ENCODE measurements around the gene PARN.

The PARN gene, protein sequence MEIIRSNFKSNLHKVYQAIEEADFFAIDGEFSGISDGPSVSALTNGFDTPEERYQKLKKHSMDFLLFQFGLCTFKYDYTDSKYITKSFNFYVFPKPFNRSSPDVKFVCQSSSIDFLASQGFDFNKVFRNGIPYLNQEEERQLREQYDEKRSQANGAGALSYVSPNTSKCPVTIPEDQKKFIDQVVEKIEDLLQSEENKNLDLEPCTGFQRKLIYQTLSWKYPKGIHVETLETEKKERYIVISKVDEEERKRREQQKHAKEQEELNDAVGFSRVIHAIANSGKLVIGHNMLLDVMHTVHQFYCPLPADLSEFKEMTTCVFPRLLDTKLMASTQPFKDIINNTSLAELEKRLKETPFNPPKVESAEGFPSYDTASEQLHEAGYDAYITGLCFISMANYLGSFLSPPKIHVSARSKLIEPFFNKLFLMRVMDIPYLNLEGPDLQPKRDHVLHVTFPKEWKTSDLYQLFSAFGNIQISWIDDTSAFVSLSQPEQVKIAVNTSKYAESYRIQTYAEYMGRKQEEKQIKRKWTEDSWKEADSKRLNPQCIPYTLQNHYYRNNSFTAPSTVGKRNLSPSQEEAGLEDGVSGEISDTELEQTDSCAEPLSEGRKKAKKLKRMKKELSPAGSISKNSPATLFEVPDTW

GRCh38 chr16:14629919-14630619 is at the start of gene PARN:
TSS of gene PARN (minus strand) at chr16:14630260. CDS start at chr16:14630125, 135 bp downstream.
- Histone ChIP-seq H3K4me3 (ENCODE audit: low read depth in 1 of 2, low read length in 2 of 2) (peak within 1 kb of the TSS; percentile 66 to 90), H3K27me3 (ENCODE audit: control insufficient read depth in 1 of 2, insufficient read depth in 2 of 2, low read length in 2 of 2) (no peaks in the 10 kb centered on the region), H3K27ac (ENCODE audit: low read depth, low read length) (peak within 1 kb of the TSS; percentile 94), H3K4me1 (ENCODE audit: insufficient read depth, low read length) (peaks cover 26% of the 10 kb centered on the region), H3K9ac (ENCODE audit: low read length) (peak within 1 kb of the TSS; percentile 90), H3K36me3 (ENCODE audit: insufficient read depth, low read length) (peaks cover 10% of the 10 kb centered on the region), H3K9me3 (ENCODE audit: low read length) (no peaks in the 10 kb centered on the region)

DNA sequence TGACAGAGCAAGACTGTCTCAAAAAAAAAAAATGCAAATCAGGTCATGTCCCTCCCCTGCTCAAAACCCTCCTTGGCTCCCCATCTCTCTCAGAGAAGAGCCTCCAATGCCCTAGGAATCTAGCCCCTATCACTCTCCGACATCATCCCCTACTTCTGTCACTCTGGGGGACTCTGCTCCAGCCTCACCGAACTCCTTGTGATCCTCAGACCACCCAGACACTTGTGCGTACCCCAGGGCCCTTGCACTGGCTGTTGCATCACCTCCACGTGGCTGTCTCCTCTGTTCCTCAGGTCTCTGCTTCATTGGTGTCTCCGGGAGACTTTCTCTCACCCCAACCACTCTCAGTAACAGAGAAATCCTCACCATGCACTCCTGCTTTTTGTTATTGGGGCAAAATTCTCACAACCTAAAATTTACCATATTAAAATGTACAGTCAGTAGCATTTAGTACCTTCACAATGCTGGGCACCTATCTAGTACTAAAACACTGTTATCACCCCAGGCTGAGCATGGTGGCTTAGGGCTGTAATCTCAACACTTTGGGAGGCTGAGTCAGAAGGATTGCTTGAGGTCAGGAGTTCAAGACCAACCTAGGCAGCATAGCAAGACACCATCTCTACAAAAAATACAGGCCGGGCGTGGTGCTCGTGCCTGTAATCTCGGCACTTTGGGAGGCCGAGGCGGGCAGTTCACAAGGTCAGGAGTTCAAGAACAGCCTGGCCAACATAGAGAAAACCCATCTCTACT is 48.9 kb upstream of the PARN start:
- H3K36me3 ChIP-seq (ENCODE audit: insufficient read depth, low read length) = no peaks in the 10 kb centered on the region
- H3K9ac ChIP-seq (ENCODE audit: low read length) = no peak overlapping the region
- H3K4me1 ChIP-seq (ENCODE audit: insufficient read depth, low read length) = no peaks in the 10 kb centered on the region
- H3K27ac ChIP-seq (ENCODE audit: low read depth, low read length) = no peak overlapping the region
- no peak overlapping the region for H3K4me3 ChIP-seq (ENCODE audit: low read depth in 1 of 2, low read length in 2 of 2)
- no peaks in the 10 kb centered on the region for H3K9me3 ChIP-seq (ENCODE audit: low read length)
- no peaks in the 10 kb centered on the region for H3K27me3 ChIP-seq (ENCODE audit: control insufficient read depth in 1 of 2, insufficient read depth in 2 of 2, low read length in 2 of 2)

GRCh38 chr16:14677627-14678026 is 47.6 kb upstream of the PARN start:
- Histone ChIP-seq H3K27ac (ENCODE audit: low read depth, low read length) (no peak overlapping the region), H3K4me3 (ENCODE audit: low read depth in 1 of 2, low read length in 2 of 2) (no peak overlapping the region), H3K9ac (ENCODE audit: low read length) (no peak overlapping the region), H3K27me3 (ENCODE audit: control insufficient read depth in 1 of 2, insufficient read depth in 2 of 2, low read length in 2 of 2) (no peaks in the 10 kb centered on the region), H3K36me3 (ENCODE audit: insufficient read depth, low read length) (no peaks in the 10 kb centered on the region), H3K4me1 (ENCODE audit: insufficient read depth, low read length) (no peaks in the 10 kb centered on the region), H3K9me3 (ENCODE audit: low read length) (no peaks in the 10 kb centered on the region)

DNA sequence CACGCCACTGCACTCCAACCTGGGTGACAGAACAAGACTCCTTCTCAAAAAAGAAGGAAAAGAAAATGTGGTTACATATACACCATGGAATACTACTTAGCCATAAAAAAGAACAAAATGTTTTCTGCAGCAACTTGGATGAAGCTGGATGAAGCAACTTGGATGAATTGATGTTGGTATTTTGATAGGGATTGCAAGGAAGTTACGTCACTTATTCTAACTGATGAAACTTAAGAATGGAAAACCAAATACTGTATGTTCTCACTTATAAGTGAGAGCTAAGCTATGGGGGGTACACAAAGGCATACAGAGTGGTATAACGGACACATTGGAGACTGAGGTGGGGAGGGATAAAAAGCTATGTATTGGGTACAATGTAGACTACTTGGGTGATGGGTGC is 46.6 kb upstream of the PARN start:
- Histone ChIP-seq H3K27ac (ENCODE audit: low read depth, low read length) (no peak overlapping the region), H3K4me3 (ENCODE audit: low read depth in 1 of 2, low read length in 2 of 2) (no peak overlapping the region), H3K9ac (ENCODE audit: low read length) (no peak overlapping the region), H3K9me3 (ENCODE audit: low read length) (no peaks in the 10 kb centered on the region), H3K36me3 (ENCODE audit: insufficient read depth, low read length) (no peaks in the 10 kb centered on the region), H3K4me1 (ENCODE audit: insufficient read depth, low read length) (no peaks in the 10 kb centered on the region), H3K27me3 (ENCODE audit: control insufficient read depth in 1 of 2, insufficient read depth in 2 of 2, low read length in 2 of 2) (no peaks in the 10 kb centered on the region)

DNA sequence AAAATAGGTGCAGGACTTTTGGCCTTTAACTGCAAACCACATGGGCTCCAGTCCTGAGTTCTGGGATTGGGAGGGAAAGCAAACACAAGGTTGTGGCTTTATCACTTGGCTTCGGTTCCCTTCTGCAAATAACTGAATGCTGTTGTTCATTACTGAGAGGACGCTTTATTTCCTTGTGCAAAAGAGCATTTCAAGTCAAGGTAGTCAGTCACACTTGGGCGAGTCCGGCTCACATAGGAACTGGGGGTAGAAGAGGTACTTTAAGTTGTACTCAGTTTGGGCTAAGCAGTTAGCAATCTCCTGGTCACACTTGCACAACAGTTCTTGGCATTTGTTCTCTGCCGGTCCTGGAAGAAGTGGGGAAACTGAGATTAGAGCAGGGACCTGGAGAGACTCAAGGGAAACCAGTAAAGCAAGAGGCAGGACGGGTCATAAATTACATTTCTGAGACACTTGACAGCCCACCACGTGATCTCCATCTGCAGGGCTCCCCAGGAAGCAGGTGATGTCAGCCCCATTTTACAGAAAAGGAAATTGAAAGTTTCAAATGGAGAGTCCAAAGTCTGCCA is 42.4 kb upstream of the PARN start:
- Histone ChIP-seq H3K36me3 (ENCODE audit: insufficient read depth, low read length) (peaks cover 5% of the 10 kb centered on the region), H3K9me3 (ENCODE audit: low read length) (no peaks in the 10 kb centered on the region), H3K27ac (ENCODE audit: low read depth, low read length) (no peak overlapping the region), H3K9ac (ENCODE audit: low read length) (no peak overlapping the region), H3K27me3 (ENCODE audit: control insufficient read depth in 1 of 2, insufficient read depth in 2 of 2, low read length in 2 of 2) (no peaks in the 10 kb centered on the region), H3K4me1 (ENCODE audit: insufficient read depth, low read length) (no peaks in the 10 kb centered on the region), H3K4me3 (ENCODE audit: low read depth in 1 of 2, low read length in 2 of 2) (no peak overlapping the region)

GRCh38 chr16:14669776-14670175 is 39.7 kb upstream of the PARN start:
- no peaks in the 10 kb centered on the region for H3K9me3 ChIP-seq (ENCODE audit: low read length)
- H3K4me3 ChIP-seq (ENCODE audit: low read depth in 1 of 2, low read length in 2 of 2) = no peak overlapping the region
- no peaks in the 10 kb centered on the region for H3K4me1 ChIP-seq (ENCODE audit: insufficient read depth, low read length)
- H3K9ac ChIP-seq (ENCODE audit: low read length) = no peak overlapping the region
- no peaks in the 10 kb centered on the region for H3K27me3 ChIP-seq (ENCODE audit: control insufficient read depth in 1 of 2, insufficient read depth in 2 of 2, low read length in 2 of 2)
- no peak overlapping the region for H3K27ac ChIP-seq (ENCODE audit: low read depth, low read length)
- peaks cover 24% of the 10 kb centered on the region for H3K36me3 ChIP-seq (ENCODE audit: insufficient read depth, low read length)

DNA sequence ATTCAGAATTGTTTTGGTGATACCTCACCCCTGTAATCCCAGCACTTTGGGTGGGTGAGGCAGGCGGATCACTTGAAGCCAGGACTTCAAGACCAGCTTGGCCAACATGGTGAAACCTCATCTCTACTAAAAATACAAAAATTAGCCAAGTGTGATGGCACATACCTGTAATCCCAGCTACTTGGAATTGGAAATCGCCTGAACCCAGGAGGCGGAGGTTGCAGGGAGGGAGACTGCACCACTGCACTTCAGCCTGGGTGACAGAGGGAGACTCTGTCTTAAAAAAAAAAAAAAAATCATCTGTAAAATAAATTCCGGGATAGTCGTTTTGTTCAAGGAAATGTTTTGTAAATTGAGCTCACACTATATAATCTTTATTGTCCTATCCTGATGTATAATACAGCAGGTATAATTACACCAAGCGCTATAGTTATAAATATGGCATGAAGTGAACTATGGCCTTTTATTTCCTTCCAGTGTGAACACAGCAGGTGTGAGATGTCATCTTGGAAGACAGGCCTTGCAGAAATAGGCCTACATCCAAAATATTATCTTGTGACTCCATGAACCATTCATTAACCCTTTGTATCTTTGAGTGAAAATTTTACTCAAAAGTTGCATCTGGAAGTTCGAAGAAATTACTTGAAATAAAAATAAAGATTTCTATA is 38.6 kb upstream of the PARN start:
- Histone ChIP-seq H3K9ac (ENCODE audit: low read length) (no peak overlapping the region), H3K9me3 (ENCODE audit: low read length) (no peaks in the 10 kb centered on the region), H3K4me1 (ENCODE audit: insufficient read depth, low read length) (no peaks in the 10 kb centered on the region), H3K4me3 (ENCODE audit: low read depth in 1 of 2, low read length in 2 of 2) (no peak overlapping the region), H3K36me3 (ENCODE audit: insufficient read depth, low read length) (peaks cover 32% of the 10 kb centered on the region), H3K27me3 (ENCODE audit: control insufficient read depth in 1 of 2, insufficient read depth in 2 of 2, low read length in 2 of 2) (no peaks in the 10 kb centered on the region), H3K27ac (ENCODE audit: low read depth, low read length) (no peak overlapping the region)

DNA sequence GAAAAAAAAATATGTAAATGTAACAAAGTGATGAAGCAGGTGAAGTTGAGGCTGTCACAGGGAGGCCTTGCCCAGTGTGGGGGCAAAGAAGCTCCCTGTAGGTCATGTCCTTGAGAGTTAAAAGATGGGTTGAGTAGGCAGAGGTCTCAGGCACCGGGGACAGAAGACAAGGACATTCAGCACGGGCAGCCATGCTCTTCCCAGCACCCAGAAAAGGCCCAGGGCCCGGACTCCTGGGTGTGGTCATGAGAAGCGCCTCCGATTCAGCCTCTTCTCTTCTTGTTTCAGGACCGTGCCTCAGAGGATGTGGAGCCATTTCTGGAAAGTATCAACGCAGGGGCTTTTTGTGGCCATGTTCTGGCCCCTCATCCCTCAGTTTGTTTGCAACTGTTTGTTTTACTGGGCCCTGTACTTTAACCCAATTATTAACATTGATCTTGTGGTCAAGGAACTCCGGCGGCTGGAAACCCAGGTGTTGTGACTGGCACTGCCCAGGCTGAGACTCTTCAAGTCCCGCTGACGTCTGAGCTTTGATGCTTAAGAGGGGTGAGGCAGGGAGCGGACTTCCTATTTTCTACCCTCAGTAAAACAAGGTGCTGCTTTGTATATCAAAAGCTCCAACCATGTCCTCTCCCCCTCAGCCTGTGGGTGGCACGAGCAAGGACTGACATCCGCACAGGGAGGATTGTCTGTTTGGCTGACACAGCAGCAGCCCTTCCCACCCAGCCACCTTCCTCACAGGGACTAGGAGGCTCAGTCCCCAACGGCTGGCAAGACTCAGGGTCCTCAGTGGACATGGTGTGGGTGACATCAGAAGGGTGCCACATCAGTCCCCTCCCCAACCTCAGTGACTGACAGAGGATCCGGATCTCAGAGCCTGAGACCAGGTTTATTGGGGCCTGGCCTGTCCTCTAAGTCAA is 37.5 kb upstream of the PARN start:
- peaks cover 38% of the 10 kb centered on the region for H3K36me3 ChIP-seq (ENCODE audit: insufficient read depth, low read length)
- no peaks in the 10 kb centered on the region for H3K4me1 ChIP-seq (ENCODE audit: insufficient read depth, low read length)
- no peak overlapping the region for H3K4me3 ChIP-seq (ENCODE audit: low read depth in 1 of 2, low read length in 2 of 2)
- H3K27me3 ChIP-seq (ENCODE audit: control insufficient read depth in 1 of 2, insufficient read depth in 2 of 2, low read length in 2 of 2) = no peaks in the 10 kb centered on the region
- H3K27ac ChIP-seq (ENCODE audit: low read depth, low read length) = no peak overlapping the region
- H3K9me3 ChIP-seq (ENCODE audit: low read length) = no peaks in the 10 kb centered on the region
- H3K9ac ChIP-seq (ENCODE audit: low read length) = no peak overlapping the region

GRCh38 chr16:14658063-14658462 is 28.0 kb upstream of the PARN start:
- peaks cover 33% of the 10 kb centered on the region for H3K36me3 ChIP-seq (ENCODE audit: insufficient read depth, low read length)
- no peaks in the 10 kb centered on the region for H3K27me3 ChIP-seq (ENCODE audit: control insufficient read depth in 1 of 2, insufficient read depth in 2 of 2, low read length in 2 of 2)
- no peaks in the 10 kb centered on the region for H3K9me3 ChIP-seq (ENCODE audit: low read length)
- no peaks in the 10 kb centered on the region for H3K4me1 ChIP-seq (ENCODE audit: insufficient read depth, low read length)
- H3K9ac ChIP-seq (ENCODE audit: low read length) = no peak overlapping the region
- no peak overlapping the region for H3K4me3 ChIP-seq (ENCODE audit: low read depth in 1 of 2, low read length in 2 of 2)
- H3K27ac ChIP-seq (ENCODE audit: low read depth, low read length) = no peak overlapping the region

- H3K4me1 ChIP-seq (ENCODE audit: insufficient read depth, low read length) = no peaks in the 10 kb centered on the region
- H3K4me3 ChIP-seq (ENCODE audit: low read depth in 1 of 2, low read length in 2 of 2) = no peak overlapping the region
- no peaks in the 10 kb centered on the region for H3K27me3 ChIP-seq (ENCODE audit: control insufficient read depth in 1 of 2, insufficient read depth in 2 of 2, low read length in 2 of 2)
- H3K27ac ChIP-seq (ENCODE audit: low read depth, low read length) = no peak overlapping the region
- H3K9me3 ChIP-seq (ENCODE audit: low read length) = no peaks in the 10 kb centered on the region
- H3K36me3 ChIP-seq (ENCODE audit: insufficient read depth, low read length) = peaks cover 52% of the 10 kb centered on the region
- H3K9ac ChIP-seq (ENCODE audit: low read length) = no peak overlapping the region
These were observed 22.7 kb upstream of the PARN start for GRCh38 chr16:14652726-14653125.

Measured in muscle layer of colon (tissue), 2 donors.